Ascending aorta (tissue), 2 donors: ENCODE data around the gene SLC26A2. TPM values are rescaled to one million over a fixed set of nuclear protein-coding genes. Genes with fewer than 3 reads are reported as not detected.
"Not testable (repeated sequence)": the region's sequence is repeated elsewhere in the genome, so short reads cannot be mapped to it uniquely, and the experiment has no call there.

Source experiments
- DNase-seq, 2 donors: peaks; one replicate each; pipeline ENCODE4 v3.0.0-alpha.2; 2019; ENCODE audit warnings: low spot score in 2 of 2
- H3K27ac ChIP-seq, 2 donors: fragments of 200-600 bp; sonication (generic); one replicate each; pipeline ENCODE4 v1.5.1; 2016 to 2017; ENCODE audit warnings: mild to moderate bottlenecking in 1 of 2
- H3K27me3 ChIP-seq: fragments of 200-600 bp; sonication (generic); one replicate; pipeline ENCODE4 v1.5.1; 2017
- H3K36me3 ChIP-seq, 2 donors: fragments of 200-600 bp; sonication (generic); one replicate each; pipeline ENCODE4 v1.5.1; 2016
- H3K4me1 ChIP-seq, 2 donors: fragments of 200-600 bp; sonication (generic); one replicate each; pipeline ENCODE4 v1.5.1; 2016 to 2017; ENCODE audit warnings: mild to moderate bottlenecking in 1 of 2
- H3K4me3 ChIP-seq, 2 donors: fragments of 200-600 bp; sonication (generic); one replicate each; pipeline ENCODE4 v1.5.1; 2016 to 2017; ENCODE audit warnings: mild to moderate bottlenecking in 1 of 2
- H3K9me3 ChIP-seq, 2 donors: fragments of 200-600 bp; sonication (generic); one replicate each; pipeline ENCODE4 v1.5.1; 2016
- CTCF ChIP-seq, 3 experiments: fragments of 200-600 bp in 2 of 3; fragments of 450-650 bp in 1 of 3; sonication (generic) in 2 of 3; IDR thresholded peaks; one replicate each; pipeline ENCODE4 v1.5.1; 2016 to 2019; ENCODE audit warnings: antibody characterized with exemption in 3 of 3, mild to moderate bottlenecking in 1 of 3, moderate library complexity in 1 of 3
- intact Hi-C: fragments of 100-400 bp; cut with DNase I; formaldehyde crosslinking; loops from one replicate; pipeline ENCODE4 v1.15.1; 2023
- total RNA-seq: library from RNA; depleted of rRNA; stranded (reverse); fragments of >200 nt; gene quantifications from one replicate; pipeline ENCODE4 v1.1.0, GENCODE V29; 2016

Gene SLC26A2
- total RNA-seq, 1 donor from 2014 or later: 6.9 TPM

GRCh38 chr5:150024346-150024984 lies 63.9 kb downstream of the SLC26A2 start:
- Histone ChIP-seq H3K36me3 (peaks cover 40 to 65% of the 10 kb centered on the region in 2 donors), H3K9me3 (no peaks in the 10 kb centered on the region), H3K4me1 (peaks cover 0 to 30% of the 10 kb centered on the region in 2 donors), H3K27ac (peak overlapping the region in 1 of 2 donors; percentile 78), H3K27me3 (no peaks in the 10 kb centered on the region), H3K4me3 (no peak overlapping the region)
- intact Hi-C loops: loop anchor here (10.0 kb wide), 1 partner anchor 190 kb away; no protein-coding TSS in a partner anchor
- DNase-seq: no peak
- TF ChIP-seq CTCF (IDR thresholded peaks at IDR 0.05): no peak

- Histone ChIP-seq H3K27me3 (no peaks in the 10 kb centered on the region), H3K9me3 (no peaks in the 10 kb centered on the region), H3K4me1 (peaks cover 0 to 20% of the 10 kb centered on the region in 2 donors), H3K27ac (no peak overlapping the region), H3K4me3 (no peak overlapping the region), H3K36me3 (peaks cover 53 to 75% of the 10 kb centered on the region in 2 donors)
- no peak for DNase-seq
- intact Hi-C loops: loop anchor here (10.0 kb wide), 1 partner anchor 188 kb away; no protein-coding TSS in a partner anchor
- TF ChIP-seq CTCF (IDR thresholded peaks at IDR 0.05): no peak
Observed at GRCh38 chr5:150026682-150027172, 66.2 kb downstream of the SLC26A2 start.

- H3K36me3 ChIP-seq: peaks cover 64 to 88% of the 10 kb centered on the region in 2 donors
- H3K4me1 ChIP-seq, H3K27me3 ChIP-seq, H3K27ac ChIP-seq, DNase-seq, H3K9me3 ChIP-seq, H3K4me3 ChIP-seq: not testable (repeated sequence)
- intact Hi-C loops: loop anchor here (10.0 kb wide), 1 partner anchor 187 kb away; no protein-coding TSS in a partner anchor
Observed at GRCh38 chr5:150028047-150028446, 67.5 kb downstream of the SLC26A2 start.

GRCh38 chr5:150033334-150033733 lies 72.8 kb downstream of the SLC26A2 start:
- Histone ChIP-seq H3K4me1 (no peaks in the 10 kb centered on the region), H3K36me3 (peaks cover 66 to 98% of the 10 kb centered on the region in 2 donors), H3K27me3 (no peaks in the 10 kb centered on the region), H3K4me3 (no peak overlapping the region), H3K27ac (no peak overlapping the region), H3K9me3 (no peaks in the 10 kb centered on the region)
- no peak for TF ChIP-seq CTCF (IDR thresholded peaks at IDR 0.05)
- no peak for DNase-seq
- intact Hi-C loops: no loop called here

GRCh38 chr5:150034662-150035061 lies 74.1 kb downstream of the SLC26A2 start:
- peaks cover 59 to 95% of the 10 kb centered on the region in 2 donors for H3K36me3 ChIP-seq
- TF ChIP-seq CTCF (IDR thresholded peaks at IDR 0.05): no peak
- no peaks in the 10 kb centered on the region for H3K27me3 ChIP-seq
- no peaks in the 10 kb centered on the region for H3K4me1 ChIP-seq
- intact Hi-C loops: no loop called here
- no peaks in the 10 kb centered on the region for H3K9me3 ChIP-seq
- DNase-seq: no peak
- no peak overlapping the region for H3K27ac ChIP-seq
- H3K4me3 ChIP-seq: no peak overlapping the region

GRCh38 chr5:150035139-150035895 lies 74.8 kb downstream of the SLC26A2 start:
- Histone ChIP-seq H3K4me1 (no peaks in the 10 kb centered on the region), H3K9me3 (no peaks in the 10 kb centered on the region), H3K36me3 (peaks cover 55 to 95% of the 10 kb centered on the region in 2 donors), H3K27ac (no peak overlapping the region), H3K27me3 (no peaks in the 10 kb centered on the region), H3K4me3 (no peak overlapping the region)
- TF ChIP-seq CTCF (IDR thresholded peaks at IDR 0.05): no peak
- intact Hi-C loops: no loop called here
- DNase-seq: no peak
